DMS153 treated with DMSO at 0.1 percent for 48 hours (cell line): ENCODE data around the gene CCDC97.
A peak's percentile ranks its signal among the peaks of the same experiment; 100 is the strongest.

Source experiments
- DNase-seq: peaks from one replicate; lab custom pipeline; 2025; ENCODE audit not compliant: unreplicated experiment; lab: John Stamatoyannopoulos, UW

The CCDC97 gene

DNA sequence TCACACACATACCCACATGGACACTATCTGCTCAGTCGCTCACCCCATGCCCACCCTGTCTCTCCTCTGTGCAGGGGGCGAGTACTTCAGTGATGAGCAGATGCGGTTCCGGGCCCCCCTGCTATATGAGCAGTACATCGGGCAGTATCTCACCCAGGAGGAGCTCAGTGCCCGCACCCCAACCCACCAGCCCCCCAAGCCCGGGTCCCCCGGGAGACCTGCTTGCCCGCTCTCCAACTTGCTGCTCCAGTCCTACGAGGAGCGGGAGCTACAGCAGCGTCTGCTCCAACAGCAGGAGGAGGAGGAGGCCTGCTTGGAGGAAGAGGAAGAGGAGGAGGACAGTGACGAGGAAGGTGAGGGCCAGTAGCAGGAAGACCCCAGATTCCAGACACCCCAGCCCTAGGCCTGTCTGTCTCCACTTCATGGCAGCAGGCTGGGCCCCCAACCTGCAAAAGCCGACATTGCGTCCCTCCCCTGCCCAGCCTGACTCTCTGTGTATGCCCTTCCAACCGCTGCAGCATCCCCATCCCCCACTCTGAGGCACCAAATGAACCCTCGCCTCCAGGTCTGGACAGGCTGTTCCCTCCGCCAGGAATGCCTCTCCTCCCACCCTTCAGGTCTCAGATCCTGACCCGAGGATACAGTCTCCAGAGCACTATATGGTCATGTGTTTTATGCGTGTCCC is 9.7 kb downstream of the CCDC97 start:
- DNase-seq, result no peak

DNA sequence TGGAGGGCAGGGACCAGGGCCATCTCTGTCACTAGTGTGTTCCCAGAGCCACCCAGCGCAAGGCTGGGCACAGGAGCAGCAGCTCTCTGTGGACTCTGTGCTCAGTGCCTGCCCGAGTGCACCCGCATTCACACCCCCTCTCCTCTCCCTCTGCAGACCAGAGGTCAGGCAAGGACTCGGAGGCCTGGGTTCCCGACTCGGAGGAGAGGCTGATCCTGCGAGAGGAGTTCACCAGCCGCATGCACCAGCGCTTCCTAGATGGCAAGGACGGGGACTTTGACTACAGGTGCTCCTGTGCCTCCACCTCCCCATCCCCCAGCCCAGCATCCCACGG is 10.2 kb downstream of the CCDC97 start:
- DNase-seq, result no peak

GRCh38 chr19:41320568-41320967 is 10.6 kb downstream of the CCDC97 start:
- DNase-seq, result no peak

GRCh38 chr19:41321204-41321599 is 11.2 kb downstream of the CCDC97 start:
- no peak for DNase-seq

DNA sequence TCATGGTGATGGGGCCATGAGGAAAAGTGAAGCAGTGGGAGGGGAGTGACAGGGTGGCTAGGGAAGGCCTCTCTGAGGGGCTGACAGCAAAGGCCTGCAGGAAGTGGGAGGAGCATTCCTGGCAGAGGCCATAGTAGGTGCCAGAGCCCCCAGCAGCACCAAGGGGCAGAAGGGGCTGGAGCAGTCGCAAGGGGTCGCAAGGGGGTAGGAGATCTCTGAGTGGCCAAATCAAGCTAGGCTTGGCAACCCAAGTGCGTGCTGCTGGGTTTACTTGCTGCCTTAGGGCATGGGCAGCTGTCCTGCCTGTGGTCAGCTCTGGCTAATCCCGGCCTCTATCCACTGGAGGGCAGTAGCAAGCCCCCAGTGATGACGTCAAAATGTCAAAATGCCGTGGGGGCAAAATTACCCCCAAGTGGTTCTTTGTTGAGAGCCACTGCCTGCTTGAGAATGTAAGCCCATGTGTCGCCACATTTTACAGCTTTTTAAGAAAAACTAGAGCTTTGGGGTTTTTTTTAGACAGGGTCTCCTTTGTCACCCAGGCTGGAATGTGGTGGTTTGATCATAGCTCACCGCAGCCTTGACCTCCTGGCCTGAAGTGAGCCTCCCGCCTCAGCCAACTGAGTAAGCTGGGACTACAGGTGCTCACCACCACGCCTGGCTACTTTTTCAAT is 11.8 kb downstream of the CCDC97 start:
- no peak for DNase-seq

DNA sequence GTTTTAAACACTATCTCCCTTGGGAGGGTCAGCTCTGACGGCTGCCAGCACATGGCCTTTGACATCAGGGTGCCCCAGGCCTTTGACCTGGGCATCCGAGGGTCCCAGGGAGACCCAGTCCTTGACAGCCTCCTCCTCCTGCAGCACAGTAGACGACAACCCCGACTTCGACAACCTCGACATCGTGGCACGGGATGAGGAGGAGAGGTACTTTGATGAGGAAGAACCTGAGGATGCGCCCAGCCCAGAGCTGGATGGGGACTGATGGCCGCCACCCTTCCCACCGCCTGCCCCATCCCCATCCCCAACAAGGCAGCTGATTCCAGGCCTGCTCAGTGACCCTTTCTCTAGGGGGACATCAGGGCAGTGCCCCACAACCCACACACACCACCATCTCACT is 12.5 kb downstream of the CCDC97 start:
- DNase-seq, result no peak

DNA sequence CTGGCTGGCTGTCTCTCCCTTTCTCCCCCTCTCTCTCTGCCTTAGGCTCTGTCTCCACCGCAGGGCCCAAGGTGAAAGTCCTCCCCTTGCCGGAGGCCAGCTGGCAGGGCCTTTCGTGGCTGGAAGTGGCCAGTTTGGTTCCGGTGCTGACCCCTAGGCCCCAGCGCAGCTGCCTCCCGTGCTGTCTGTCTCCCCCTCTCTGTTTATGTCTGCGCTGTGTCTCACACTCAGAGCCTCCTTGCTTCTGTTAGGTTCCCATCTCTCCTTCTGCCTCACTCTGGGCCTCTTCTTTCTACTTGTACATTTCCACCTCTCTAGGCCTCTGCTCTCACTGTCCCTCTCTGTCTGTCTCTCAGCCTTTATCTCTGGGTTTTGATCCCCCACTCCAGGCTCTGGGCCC is 13.1 kb downstream of the CCDC97 start:
- DNase-seq, result no peak

DNA sequence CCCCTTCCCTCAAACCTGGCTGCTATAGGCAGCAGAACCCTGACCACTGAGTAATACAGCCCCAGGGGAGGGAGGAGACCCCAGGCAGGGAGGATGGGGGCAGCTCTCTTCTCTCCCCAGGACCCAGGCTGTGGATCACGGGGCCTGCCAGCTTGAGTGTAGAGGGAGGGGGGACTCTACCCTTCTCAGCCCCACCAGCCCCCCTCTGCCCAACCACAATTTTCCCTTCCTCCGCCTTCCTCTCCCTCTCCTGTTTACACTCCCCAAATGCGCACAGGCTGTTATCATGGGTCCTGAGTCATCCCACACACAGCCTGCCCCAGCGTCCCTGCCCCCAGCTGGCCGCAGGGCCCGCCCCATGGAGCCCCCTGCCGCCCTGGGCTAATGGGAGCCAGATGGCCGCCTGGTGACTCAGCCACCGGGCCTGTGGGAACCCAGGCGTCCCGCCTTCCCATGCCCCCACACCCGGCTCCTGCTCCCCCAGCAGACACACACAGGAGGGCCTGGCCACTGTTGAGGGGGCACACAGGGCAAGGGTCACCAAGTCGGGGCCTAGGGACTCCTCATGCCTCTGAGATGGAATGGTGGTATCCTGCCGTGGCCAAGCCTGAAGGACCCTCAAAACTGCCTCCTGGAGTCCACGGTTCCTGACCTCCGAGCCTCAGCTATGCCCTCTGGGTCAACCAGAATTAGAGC is 13.6 kb downstream of the CCDC97 start:
- DNase-seq, result no peak

GRCh38 chr19:41324231-41324702 is 14.3 kb downstream of the CCDC97 start:
- DNase-seq, result no peak

GRCh38 chr19:41324921-41325639 is 15.1 kb downstream of the CCDC97 start:
- DNase-seq, result peak; percentile 11

DNA sequence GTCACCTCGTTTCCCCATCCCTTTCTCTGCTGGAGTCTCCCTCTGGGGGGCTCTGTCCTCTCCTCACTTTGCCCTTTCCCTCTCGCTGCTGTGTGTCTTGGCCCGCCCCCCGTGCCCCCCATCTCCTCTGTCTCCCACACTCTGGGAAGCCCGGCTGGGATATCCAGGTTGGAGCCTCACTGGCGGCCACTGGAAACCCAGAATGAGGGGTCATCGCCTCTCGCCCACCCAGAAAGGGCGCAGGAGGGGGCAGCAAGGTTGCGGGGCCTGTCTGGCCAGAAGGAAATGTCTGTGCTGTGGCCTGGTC is 15.6 kb downstream of the CCDC97 start:
- DNase-seq, result no peak

DNA sequence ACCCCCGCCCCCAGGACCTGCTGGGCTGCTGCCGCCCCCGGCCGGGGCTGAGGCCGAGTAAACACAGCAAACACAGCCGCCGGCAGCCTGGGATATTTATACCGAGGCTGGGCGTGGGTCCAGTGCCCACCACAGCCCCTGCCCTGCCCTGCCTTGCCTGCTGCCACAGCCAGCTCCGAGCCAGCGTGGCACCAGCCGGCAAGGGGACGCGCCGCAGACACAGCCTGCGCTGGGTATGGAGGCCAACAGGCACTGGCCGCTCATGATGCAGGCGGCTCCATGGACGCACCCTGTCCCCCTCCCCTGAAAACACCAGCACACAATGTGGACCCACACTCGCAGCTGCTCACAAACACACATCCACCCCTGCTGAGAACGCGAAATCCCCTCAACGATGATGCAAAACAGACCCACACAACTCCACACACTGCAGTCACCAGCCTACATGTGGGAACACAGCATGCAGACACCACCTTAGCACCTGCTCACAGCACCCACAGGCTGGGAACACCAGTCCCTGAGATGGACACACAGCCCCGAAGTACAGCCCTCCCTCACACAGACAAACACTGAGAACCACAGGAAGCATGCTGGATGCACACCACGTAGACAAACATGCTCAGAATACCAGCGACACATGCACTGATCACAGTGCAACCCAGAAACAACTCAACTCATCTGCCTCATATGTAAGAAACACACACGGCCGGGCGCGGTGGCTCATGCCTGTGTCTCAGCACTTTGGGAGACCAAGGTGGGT is 16.2 kb downstream of the CCDC97 start:
- peak; percentile 5 for DNase-seq

DNA sequence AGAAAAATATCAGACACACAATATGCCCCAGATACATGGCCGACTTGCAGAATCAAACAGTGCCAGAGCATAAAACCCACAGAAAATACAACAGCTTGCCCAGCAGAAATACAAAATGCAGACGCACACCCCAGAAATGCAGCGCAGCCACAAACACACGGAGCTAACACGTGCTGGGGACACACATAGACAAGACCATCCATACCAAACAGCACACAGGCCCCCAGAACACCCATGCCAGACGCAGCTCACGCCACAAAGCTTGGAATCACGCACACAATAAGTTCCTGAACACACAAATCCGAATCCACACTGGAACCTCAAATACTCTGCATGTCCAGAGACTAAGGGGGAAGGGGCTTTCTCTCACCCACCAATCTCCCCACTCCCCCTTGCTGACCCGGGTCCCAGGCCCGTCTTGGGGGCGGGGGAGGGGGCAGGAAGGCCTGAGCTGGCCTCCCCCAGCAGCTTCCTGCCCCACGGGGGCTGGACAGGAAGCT is 17.2 kb downstream of the CCDC97 start:
- DNase-seq, result no peak

DNA sequence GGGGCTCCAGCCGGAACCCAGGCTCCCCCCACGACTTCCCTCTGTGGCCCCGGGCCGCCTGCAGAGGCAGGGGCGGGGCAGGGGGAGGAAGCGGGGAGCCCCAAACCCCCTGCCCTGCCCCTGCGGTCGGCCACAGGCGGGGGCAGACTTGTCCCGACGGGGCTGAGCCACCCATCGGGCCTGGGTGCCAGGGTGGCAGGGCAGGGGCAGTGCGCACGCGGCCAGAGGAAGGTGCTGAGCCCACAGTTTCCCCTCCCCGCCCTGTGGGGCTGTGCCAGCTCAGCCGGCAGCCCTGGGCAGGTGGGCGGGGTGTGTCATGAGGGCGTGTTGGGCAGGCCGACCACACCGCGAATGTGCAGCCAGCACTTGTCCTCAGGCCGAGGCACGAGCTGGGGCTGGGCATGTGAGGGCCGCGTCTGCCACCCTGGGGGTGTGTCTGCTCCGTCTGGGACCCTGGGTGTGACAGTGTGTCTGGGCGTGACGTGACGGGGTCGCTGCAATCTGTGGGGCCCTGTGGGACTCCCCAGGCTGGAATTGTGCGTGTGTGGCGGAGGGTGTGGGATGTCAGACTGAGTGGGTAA is 17.7 kb downstream of the CCDC97 start:
- DNase-seq, result no peak

- no peak for DNase-seq
These were observed 18.3 kb downstream of the CCDC97 start for GRCh38 chr19:41328157-41328841.

DNA sequence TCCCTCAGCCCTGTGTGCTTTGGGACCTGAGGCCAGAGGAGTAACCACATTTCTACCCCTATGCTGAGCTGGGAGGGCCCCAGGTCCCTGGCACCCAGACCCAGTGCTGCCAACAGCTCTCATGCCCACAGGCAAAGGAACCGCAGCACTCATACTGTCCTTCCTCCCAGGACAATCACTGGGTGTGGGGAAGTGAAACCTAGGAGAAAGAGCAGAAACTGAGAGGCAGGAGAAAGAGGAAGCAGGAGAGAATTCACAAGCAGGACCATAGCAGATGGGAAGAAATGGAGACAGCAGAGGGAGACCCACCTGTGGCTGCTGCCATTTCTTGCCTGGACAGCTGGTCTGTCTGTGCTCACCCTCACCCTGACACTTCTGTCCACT is 18.9 kb downstream of the CCDC97 start:
- DNase-seq, result no peak

- no peak for DNase-seq
These were observed 20.5 kb downstream of the CCDC97 start for GRCh38 chr19:41330481-41330880.

- no peak for DNase-seq
These were observed 21.1 kb downstream of the CCDC97 start for GRCh38 chr19:41330946-41331678.

DNA sequence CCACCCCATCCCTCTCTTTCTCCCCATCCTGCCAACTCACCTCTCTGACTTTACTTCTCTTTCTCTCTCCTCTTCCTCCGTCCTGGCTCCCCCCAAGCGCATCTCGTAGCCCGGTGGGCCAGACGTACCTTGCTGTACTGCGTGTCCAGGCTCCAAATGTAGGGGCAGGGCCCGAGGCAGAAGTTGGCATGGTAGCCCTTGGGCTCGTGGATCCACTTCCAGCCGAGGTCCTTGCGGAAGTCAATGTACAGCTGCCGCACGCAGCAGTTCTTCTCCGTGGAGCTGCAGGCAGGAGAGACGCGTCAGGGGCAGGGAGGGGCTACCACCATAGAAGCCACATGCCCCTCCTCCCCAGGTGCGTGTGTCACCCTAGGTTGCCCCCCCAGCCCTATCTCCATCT is 22.0 kb downstream of the CCDC97 start:
- DNase-seq, result no peak
